HEK293T (cell line): ENCODE measurements around the gene ARID3A.

ENCODE experiments used
- ARNT ChIP-seq: fragments of 450-650 bp; IDR thresholded peaks from 2 replicates; pipeline ENCODE4 v1.6.1; 2017; ENCODE audit warnings: mild to moderate bottlenecking
- FOXK2 ChIP-seq: fragments of 450-650 bp; IDR thresholded peaks from 2 replicates; pipeline ENCODE4 v1.6.1; 2016; ENCODE audit warnings: mild to moderate bottlenecking
- NFRKB ChIP-seq: fragments of 450-650 bp; IDR thresholded peaks from 2 replicates; pipeline ENCODE4 v1.6.1; 2016; ENCODE audit warnings: mild to moderate bottlenecking, moderate library complexity
- SP1 ChIP-seq: fragments of 450-650 bp; IDR thresholded peaks from 2 replicates; pipeline ENCODE4 v1.6.1; 2017
- SUZ12 ChIP-seq: fragments of 450-650 bp; IDR thresholded peaks from 2 replicates; pipeline ENCODE4 v1.6.1; 2016; ENCODE audit warnings: mild to moderate bottlenecking

GRCh38 chr19:979318-979741 is 53.5 kb downstream of the ARID3A start:
- TF ChIP-seq FOXK2 (no peak), SUZ12 (no peak), NFRKB (no peak), SP1 (no peak), ARNT (no peak)
